ENCODE results near the gene RPS6KA2.

GRCh38 chr6:166405386-166405785 is 221.7 kb downstream of the RPS6KA2 start:
- TF ChIP-seq CTCF (IDR thresholded peaks at IDR 0.05): no peak
- no peak for TF ChIP-seq POLR2A (IDR thresholded peaks at IDR 0.05)

All from Peyer's patch (tissue), 4 donors.